SK-N-SH treated with all-trans-retinoic acid at 6 μM for 48 hours (cell line): ENCODE results near the gene PYHIN1.

ENCODE experiments used
- CSDC2 ChIP-seq: fragments of 250-450 bp; sonication (Bioruptor Pico); IDR thresholded peaks from 2 replicates; pipeline ENCODE4 v1.5.0; 2020; ENCODE audit warnings: mild to moderate bottlenecking, moderate library complexity
- ZNF70 ChIP-seq: fragments of 450-650 bp; formaldehyde crosslinking; IDR thresholded peaks from 2 replicates; pipeline ENCODE4 v1.5.0; 2020; ENCODE audit warnings: mild to moderate bottlenecking, moderate library complexity

GRCh38 chr1:158992787-158993312, 61.5 kb downstream of the PYHIN1 start:
- no peak for TF ChIP-seq ZNF70 (CRISPR knock-in tag)
- no peak for TF ChIP-seq CSDC2 (CRISPR knock-in tag)
